ENCODE measurements around the gene MPND.
"Not testable (repeated sequence)": the region's sequence is repeated elsewhere in the genome, so short reads cannot be mapped to it uniquely, and the experiment has no call there.

Gene MPND

GRCh38 chr19:4322942-4323665, 20.3 kb upstream of the MPND start:
- DNase-seq = no peak

GRCh38 chr19:4323692-4324091, 19.7 kb upstream of the MPND start:
- no peak for DNase-seq

- DNase-seq = no peak
These were observed 19.1 kb upstream of the MPND start for GRCh38 chr19:4324228-4324627.

- DNase-seq = no peak
These were observed 17.0 kb upstream of the MPND start for GRCh38 chr19:4326215-4326836.

GRCh38 chr19:4326837-4327251, 16.5 kb upstream of the MPND start:
- DNase-seq = no peak

- DNase-seq = no peak
These were observed 16.0 kb upstream of the MPND start for GRCh38 chr19:4327252-4327876.

- DNase-seq = no peak
These were observed 15.5 kb upstream of the MPND start for GRCh38 chr19:4327877-4328242.

- DNase-seq = peak; percentile 62
These were observed 14.9 kb upstream of the MPND start for GRCh38 chr19:4328243-4328990.

- DNase-seq = not testable (repeated sequence)
These were observed 14.2 kb upstream of the MPND start for GRCh38 chr19:4328991-4329681.

- DNase-seq = no peak
These were observed 13.5 kb upstream of the MPND start for GRCh38 chr19:4329858-4330257.

- no peak for DNase-seq
These were observed 8.3 kb upstream of the MPND start for GRCh38 chr19:4334929-4335570.

GRCh38 chr19:4337906-4338440, 5.4 kb upstream of the MPND start:
- no peak for DNase-seq

- no peak for DNase-seq
These were observed 4.7 kb upstream of the MPND start, which contains the start of gene STAP2 for GRCh38 chr19:4338441-4339355. TSS of gene STAP2 (minus strand) at chr19:4338827. CDS start at chr19:4338753, 74 bp downstream.

- DNase-seq = no peak
These were observed 1.1 kb upstream of the MPND start for GRCh38 chr19:4342314-4342614.

- DNase-seq = peak; percentile 90
These were observed 570 bp upstream of the MPND start for GRCh38 chr19:4342615-4343369.

- DNase-seq = no peak
These were observed 2.1 kb downstream of the MPND start for GRCh38 chr19:4345342-4346019.

GRCh38 chr19:4346020-4346383, 2.6 kb downstream of the MPND start:
- DNase-seq = no peak

GRCh38 chr19:4347521-4347920, 4.2 kb downstream of the MPND start:
- no peak for DNase-seq

GRCh38 chr19:4349225-4349624, 5.9 kb downstream of the MPND start:
- DNase-seq = not testable (repeated sequence)

- no peak for DNase-seq
These were observed 6.7 kb downstream of the MPND start for GRCh38 chr19:4350111-4350510.
